Karpas-422 (cell line): ENCODE results near the gene ZNF25. TPM values are rescaled to one million over a fixed set of nuclear protein-coding genes. Genes with fewer than 3 reads are reported as not detected.

ENCODE experiments used
- DNase-seq: peaks from one replicate; pipeline ENCODE4 v3.0.0-alpha.2; 2015
- H2AFZ ChIP-seq: fragments of 200-600 bp; sonication (generic); 2 replicates; pipeline ENCODE4 v1.6.1; 2014; ENCODE audit warnings: antibody characterized with exemption, low read length, mixed read lengths
- H3K27ac ChIP-seq: fragments of 200-600 bp; sonication (generic); 2 replicates; pipeline ENCODE4 v1.5.1; 2014; ENCODE audit warnings: mild to moderate bottlenecking, low read length, moderate library complexity
- H3K27me3 ChIP-seq: fragments of 200-600 bp; sonication (generic); 2 replicates; pipeline ENCODE4 v1.6.1; 2014; ENCODE audit warnings: low read length, mixed read lengths
- H3K36me3 ChIP-seq: fragments of 200-600 bp; sonication (generic); 2 replicates; pipeline ENCODE4 v1.6.1; 2014; ENCODE audit warnings: low read length, mixed read lengths; ENCODE audit not compliant: insufficient read depth
- H3K4me1 ChIP-seq: fragments of 200-600 bp; sonication (generic); 2 replicates; pipeline ENCODE4 v1.6.1; 2014; ENCODE audit warnings: mild to moderate bottlenecking, low read length, mixed read lengths
- H3K4me2 ChIP-seq: fragments of 200-600 bp; sonication (generic); 2 replicates; pipeline ENCODE4 v1.6.1; 2014; ENCODE audit warnings: low read length, low read depth, mild to moderate bottlenecking; ENCODE audit not compliant: poor library complexity, severe bottlenecking
- H3K4me3 ChIP-seq: fragments of 200-600 bp; sonication (generic); 2 replicates; pipeline ENCODE4 v1.5.1; 2014; ENCODE audit warnings: mild to moderate bottlenecking, antibody characterized with exemption, low read length, mixed read lengths
- H3K79me2 ChIP-seq: fragments of 200-600 bp; sonication (generic); 2 replicates; pipeline ENCODE4 v1.6.1; 2014; ENCODE audit warnings: mild to moderate bottlenecking, low read length, mixed read lengths
- H3K9ac ChIP-seq: fragments of 200-600 bp; sonication (generic); 2 replicates; pipeline ENCODE4 v1.6.0; 2014; ENCODE audit warnings: low read length
- H3K9me2 ChIP-seq: fragments of 200-600 bp; sonication (generic), shearing (Covaris generic); replicated peaks from 2 replicates; pipeline ENCODE4 v1.6.0; 2014; ENCODE audit warnings: mild to moderate bottlenecking, low read length, moderate library complexity; ENCODE audit not compliant: insufficient read depth
- H3K9me3 ChIP-seq: fragments of 300-700, 200-600 bp; sonication (generic); 2 replicates; pipeline ENCODE4 v1.6.1; 2014; ENCODE audit warnings: low read length, mixed read lengths
- H4K20me1 ChIP-seq: fragments of 200-600 bp; sonication (generic); 2 replicates; pipeline ENCODE4 v1.6.1; 2014; ENCODE audit warnings: mild to moderate bottlenecking, antibody characterized with exemption, low read length, low read depth; ENCODE audit not compliant: insufficient read depth
- total RNA-seq: library from RNA; depleted of rRNA; stranded (reverse); fragments of >200 nt; shearing (Covaris generic); gene quantifications from 2 replicates; pipeline ENCODE4 v1.2.3, GENCODE V29; 2014; ENCODE audit warnings: low replicate concordance

Gene ZNF25
- total RNA-seq, 1 experiment from 2014 or later: 5.6 TPM

DNA sequence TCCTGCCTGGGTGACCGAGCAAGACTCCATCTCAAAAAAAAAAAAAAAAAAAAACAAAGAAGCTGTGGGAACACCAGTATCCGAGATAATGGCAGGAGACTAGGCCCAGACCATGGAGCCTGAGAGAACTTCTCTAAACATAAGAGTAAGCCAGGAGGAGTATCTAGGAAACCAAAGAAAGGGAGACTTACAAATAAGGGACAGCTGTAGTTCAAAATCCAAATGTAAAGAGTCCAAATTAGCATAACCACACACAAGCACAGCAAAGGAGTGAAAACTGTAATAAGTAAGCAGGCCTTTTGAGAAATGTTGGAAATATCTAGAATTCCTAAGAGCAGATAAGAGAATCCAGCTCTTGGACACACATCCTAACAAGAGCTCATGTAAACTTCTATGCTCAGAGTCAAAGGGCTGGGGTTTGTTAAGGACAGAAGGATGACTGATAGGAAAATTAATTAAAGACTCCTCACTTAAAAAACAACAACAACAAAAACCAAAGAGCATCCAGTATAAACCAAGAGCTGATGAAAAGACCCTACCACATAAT lies 15.8 kb downstream of the ZNF25 start:
- H3K79me2 ChIP-seq: no peaks in the 10 kb centered on the region
- H3K4me1 ChIP-seq: no peaks in the 10 kb centered on the region
- peaks cover 6% of the 10 kb centered on the region for H3K9me3 ChIP-seq
- H3K4me3 ChIP-seq: no peak overlapping the region
- no peaks in the 10 kb centered on the region for H3K27me3 ChIP-seq
- no peak overlapping the region for H3K9ac ChIP-seq
- no peaks in the 10 kb centered on the region for H4K20me1 ChIP-seq
- DNase-seq: no peak
- no peak overlapping the region for H3K4me2 ChIP-seq
- H3K27ac ChIP-seq: no peak overlapping the region
- 0 out of 2 replicates have a peak, but pooled peaks cover 5% of the 10 kb centered on the region for H3K36me3 ChIP-seq
- no peaks in the 10 kb centered on the region for H3K9me2 ChIP-seq
- no peak overlapping the region for H2AFZ ChIP-seq

DNA sequence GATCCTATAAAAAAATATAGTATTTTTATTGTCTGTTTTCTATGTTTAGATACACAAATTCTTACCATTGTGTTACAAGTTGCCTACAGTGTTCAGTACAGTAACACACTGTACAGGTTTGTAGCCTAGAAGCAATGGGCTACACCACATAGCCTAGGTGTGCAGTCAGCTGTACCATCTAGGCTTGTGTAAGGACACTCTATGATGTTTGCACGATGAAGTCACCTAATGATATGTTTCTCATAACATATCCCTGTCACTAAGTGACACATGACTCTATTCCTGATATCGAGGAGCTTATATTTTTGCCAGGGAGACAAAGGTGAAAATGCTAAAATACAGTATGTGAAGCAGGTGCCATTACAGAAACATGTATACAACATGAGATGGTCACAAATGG lies 18.6 kb downstream of the ZNF25 start:
- Histone ChIP-seq H4K20me1 (no peaks in the 10 kb centered on the region), H3K27me3 (no peaks in the 10 kb centered on the region), H3K27ac (no peak overlapping the region), H3K79me2 (no peaks in the 10 kb centered on the region), H3K9ac (no peak overlapping the region), H3K4me2 (no peak overlapping the region), H3K4me1 (no peaks in the 10 kb centered on the region), H3K9me2 (no peaks in the 10 kb centered on the region), H3K4me3 (no peak overlapping the region), H3K9me3 (no peaks in the 10 kb centered on the region), H3K36me3 (peaks cover 15% of the 10 kb centered on the region), H2AFZ (no peak overlapping the region)
- no peak for DNase-seq

- no peaks in the 10 kb centered on the region for H3K79me2 ChIP-seq
- H3K9me2 ChIP-seq: no peaks in the 10 kb centered on the region
- no peaks in the 10 kb centered on the region for H4K20me1 ChIP-seq
- H3K27ac ChIP-seq: no peak overlapping the region
- H3K4me2 ChIP-seq: no peak overlapping the region
- no peak overlapping the region for H2AFZ ChIP-seq
- no peak for DNase-seq
- H3K4me3 ChIP-seq: no peak overlapping the region
- no peaks in the 10 kb centered on the region for H3K27me3 ChIP-seq
- peaks cover 18% of the 10 kb centered on the region for H3K36me3 ChIP-seq
- no peaks in the 10 kb centered on the region for H3K9me3 ChIP-seq
- H3K4me1 ChIP-seq: no peaks in the 10 kb centered on the region
- H3K9ac ChIP-seq: no peak overlapping the region
Measured at GRCh38 chr10:37952926-37953325, 23.5 kb downstream of the ZNF25 start.

GRCh38 chr10:37952043-37952755 lies 24.2 kb downstream of the ZNF25 start:
- H4K20me1 ChIP-seq: no peaks in the 10 kb centered on the region
- no peaks in the 10 kb centered on the region for H3K79me2 ChIP-seq
- no peak overlapping the region for H3K27ac ChIP-seq
- no peak for DNase-seq
- H3K27me3 ChIP-seq: no peaks in the 10 kb centered on the region
- H3K9me2 ChIP-seq: no peaks in the 10 kb centered on the region
- peaks cover 18% of the 10 kb centered on the region for H3K36me3 ChIP-seq
- H3K9ac ChIP-seq: no peak overlapping the region
- no peaks in the 10 kb centered on the region for H3K9me3 ChIP-seq
- no peaks in the 10 kb centered on the region for H3K4me1 ChIP-seq
- no peak overlapping the region for H2AFZ ChIP-seq
- H3K4me2 ChIP-seq: no peak overlapping the region
- H3K4me3 ChIP-seq: no peak overlapping the region

- H3K9me3 ChIP-seq: no peaks in the 10 kb centered on the region
- H4K20me1 ChIP-seq: no peaks in the 10 kb centered on the region
- no peaks in the 10 kb centered on the region for H3K79me2 ChIP-seq
- H3K27me3 ChIP-seq: no peaks in the 10 kb centered on the region
- no peaks in the 10 kb centered on the region for H3K9me2 ChIP-seq
- peaks cover 8% of the 10 kb centered on the region for H3K36me3 ChIP-seq
- no peak overlapping the region for H3K4me2 ChIP-seq
- no peak overlapping the region for H3K9ac ChIP-seq
- H3K4me1 ChIP-seq: no peaks in the 10 kb centered on the region
- H2AFZ ChIP-seq: no peak overlapping the region
- no peak overlapping the region for H3K27ac ChIP-seq
- no peak overlapping the region for H3K4me3 ChIP-seq
- no peak for DNase-seq
Measured at GRCh38 chr10:37948210-37948609, 28.2 kb downstream of the ZNF25 start.

- Histone ChIP-seq H3K4me3 (no peak overlapping the region), H3K4me1 (no peaks in the 10 kb centered on the region), H3K4me2 (no peak overlapping the region), H3K79me2 (no peaks in the 10 kb centered on the region), H2AFZ (no peak overlapping the region), H3K36me3 (0 out of 2 replicates have a peak, but pooled peaks cover under 1% of the 10 kb centered on the region), H3K27ac (no peak overlapping the region), H3K9me3 (no peaks in the 10 kb centered on the region), H4K20me1 (no peaks in the 10 kb centered on the region), H3K27me3 (no peaks in the 10 kb centered on the region), H3K9ac (no peak overlapping the region), H3K9me2 (no peaks in the 10 kb centered on the region)
- DNase-seq: no peak
Measured at GRCh38 chr10:37947526-37947925, 28.9 kb downstream of the ZNF25 start.

GRCh38 chr10:37937864-37938263 lies 38.6 kb downstream of the ZNF25 start:
- Histone ChIP-seq H3K79me2 (no peaks in the 10 kb centered on the region), H3K4me2 (no peak overlapping the region), H3K9ac (no peak overlapping the region), H3K27me3 (no peaks in the 10 kb centered on the region), H4K20me1 (no peaks in the 10 kb centered on the region), H2AFZ (no peak overlapping the region), H3K27ac (no peak overlapping the region), H3K9me2 (no peaks in the 10 kb centered on the region), H3K9me3 (no peaks in the 10 kb centered on the region), H3K4me3 (no peak overlapping the region), H3K36me3 (no peaks in the 10 kb centered on the region), H3K4me1 (no peaks in the 10 kb centered on the region)
- no peak for DNase-seq

- no peak overlapping the region for H2AFZ ChIP-seq
- no peaks in the 10 kb centered on the region for H3K9me3 ChIP-seq
- DNase-seq: no peak
- H3K4me2 ChIP-seq: no peak overlapping the region
- no peaks in the 10 kb centered on the region for H3K9me2 ChIP-seq
- H4K20me1 ChIP-seq: no peaks in the 10 kb centered on the region
- no peaks in the 10 kb centered on the region for H3K4me1 ChIP-seq
- no peaks in the 10 kb centered on the region for H3K79me2 ChIP-seq
- no peak overlapping the region for H3K9ac ChIP-seq
- H3K27me3 ChIP-seq: no peaks in the 10 kb centered on the region
- H3K36me3 ChIP-seq: no peaks in the 10 kb centered on the region
- H3K27ac ChIP-seq: no peak overlapping the region
- no peak overlapping the region for H3K4me3 ChIP-seq
Measured at GRCh38 chr10:37934791-37935190, 41.7 kb downstream of the ZNF25 start.
